Astrocyte of the cerebellum (primary cell): ENCODE data around the gene SHROOM3.

Experiments
- DNase-seq: peaks from one replicate; pipeline ENCODE4 v3.0.0-alpha.2; 2011; ENCODE audit warnings: low read depth
- H3K4me3 ChIP-seq: 2 replicates; pipeline ENCODE4 v1.5.1; 2011; ENCODE audit warnings: mild to moderate bottlenecking, low read depth, low read length, moderate library complexity
- CTCF ChIP-seq: IDR thresholded peaks from 2 replicates; pipeline ENCODE4 v1.5.1; 2012; ENCODE audit warnings: low read length, low read depth, moderate library complexity, mild to moderate bottlenecking; ENCODE audit errors: missing control alignments
- in situ Hi-C: cut with HindIII; loops from 2 replicates; pipeline ENCODE4 v1.10.0; 2017; ENCODE audit warnings: low sequenced_read_pairs

SHROOM3 gene

DNA sequence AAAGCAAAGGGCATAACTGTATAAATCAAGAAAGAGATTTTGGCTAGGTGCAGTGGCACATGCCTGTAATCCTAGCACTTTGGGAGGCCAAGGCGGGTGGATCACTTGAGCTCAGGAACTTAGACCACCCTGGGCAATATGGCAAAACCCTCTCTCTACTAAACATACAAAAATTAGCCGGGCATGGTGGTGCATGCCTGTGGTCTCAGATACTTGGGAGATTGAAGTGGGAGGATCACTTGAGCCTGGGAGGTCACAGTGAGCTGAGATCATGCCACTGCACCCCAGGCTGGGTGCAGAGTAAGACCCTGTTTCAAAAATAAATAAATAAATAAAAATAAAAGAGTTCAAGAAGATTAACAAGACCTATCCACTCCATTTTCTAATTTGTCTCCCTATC, 235.6 kb downstream of the SHROOM3 start:
- TF ChIP-seq CTCF, result no peak
- in situ Hi-C loops, result no loop called here
- no peak for DNase-seq
- H3K4me3 ChIP-seq, result no peak overlapping the region

DNA sequence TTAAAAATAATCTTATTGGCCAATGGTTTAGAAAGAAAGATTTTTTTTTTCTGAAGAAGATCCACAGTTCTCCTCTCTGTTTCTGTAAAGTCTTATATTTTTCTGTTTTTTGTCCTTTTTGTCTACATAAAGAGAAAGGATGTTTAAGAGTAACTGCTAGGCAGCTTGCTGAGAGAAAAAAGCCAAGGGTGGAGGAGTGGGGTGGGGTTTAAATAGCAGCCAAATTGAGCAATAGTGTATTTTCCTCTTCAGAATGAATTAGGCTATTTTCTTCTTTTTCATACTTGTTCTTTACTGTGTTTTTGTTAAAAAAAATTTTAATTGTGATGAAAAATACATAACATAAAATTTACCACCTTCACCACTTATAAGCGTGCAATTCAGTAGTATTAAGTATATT, 238.3 kb downstream of the SHROOM3 start:
- no peak for TF ChIP-seq CTCF
- H3K4me3 ChIP-seq, result no peak overlapping the region
- no peak for DNase-seq
- in situ Hi-C loops, result no loop called here

GRCh38 chr4:76674983-76675382, 240.0 kb downstream of the SHROOM3 start:
- no peak overlapping the region for H3K4me3 ChIP-seq
- DNase-seq, result no peak
- no peak for TF ChIP-seq CTCF
- in situ Hi-C loops, result no loop called here

GRCh38 chr4:76677571-76678326, 242.7 kb downstream of the SHROOM3 start:
- DNase-seq, result no peak
- in situ Hi-C loops, result no loop called here
- no peak for TF ChIP-seq CTCF
- H3K4me3 ChIP-seq, result no peak overlapping the region

DNA sequence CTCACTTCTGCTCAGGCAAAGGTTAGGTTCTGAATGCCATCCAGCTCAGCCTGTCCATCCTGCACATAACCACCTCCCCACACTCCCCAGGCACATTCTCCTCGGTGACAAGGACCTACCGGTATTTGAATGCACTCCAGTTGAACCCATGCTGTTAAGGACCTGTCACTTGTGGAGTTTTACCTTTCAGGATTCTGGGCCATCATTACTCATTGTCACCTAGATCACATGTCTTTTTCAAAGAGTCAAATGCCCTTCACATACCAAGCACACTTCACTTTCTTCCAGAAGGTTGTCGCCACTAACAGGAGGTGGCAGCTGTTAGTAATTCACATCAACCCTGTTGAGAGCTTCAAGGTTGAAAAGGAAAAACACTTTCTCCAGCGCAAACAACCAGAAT, 244.7 kb downstream of the SHROOM3 start:
- in situ Hi-C loops, result no loop called here
- no peak for DNase-seq
- no peak for TF ChIP-seq CTCF
- H3K4me3 ChIP-seq, result no peak overlapping the region

- in situ Hi-C loops, result no loop called here
- TF ChIP-seq CTCF, result no peak
- no peak for DNase-seq
These were observed 245.9 kb downstream of the SHROOM3 start for GRCh38 chr4:76680952-76681351.

More at GRCh38 chr4:76680952-76681351, 245.9 kb downstream of the SHROOM3 start:
- H3K4me3 ChIP-seq, result no peak overlapping the region
